LNCaP clone FGC (cell line): ENCODE results near the gene PRPSAP1.

ENCODE experiments used
- DNase-seq: peaks from one replicate; pipeline ENCODE4 v3.0.0-alpha.2; 2011; ENCODE audit warnings: low read depth
- H3K4me3 ChIP-seq: 2 replicates; pipeline ENCODE4 v1.5.1; 2011; ENCODE audit warnings: mild to moderate bottlenecking, low read depth, low read length, control low read depth
- CTCF ChIP-seq: IDR thresholded peaks from 2 replicates; pipeline ENCODE4 v1.5.1; 2012; ENCODE audit warnings: mild to moderate bottlenecking; ENCODE audit not compliant: control insufficient read depth, insufficient read depth; ENCODE audit errors: extremely low read depth

The PRPSAP1 gene

GRCh38 chr17:76318586-76318985, 35.1 kb downstream of the PRPSAP1 start:
- H3K4me3 ChIP-seq = no peak overlapping the region
- TF ChIP-seq CTCF = no peak
- no peak for DNase-seq

GRCh38 chr17:76317535-76317934, 36.2 kb downstream of the PRPSAP1 start:
- no peak for DNase-seq
- no peak overlapping the region for H3K4me3 ChIP-seq
- TF ChIP-seq CTCF = no peak

GRCh38 chr17:76314392-76315227, 39.1 kb downstream of the PRPSAP1 start:
- no peak for TF ChIP-seq CTCF
- no peak overlapping the region for H3K4me3 ChIP-seq
- no peak for DNase-seq

GRCh38 chr17:76312735-76313134, 41.0 kb downstream of the PRPSAP1 start:
- no peak for DNase-seq
- no peak for TF ChIP-seq CTCF

GRCh38 chr17:76309461-76309860, 44.3 kb downstream of the PRPSAP1 start:
- DNase-seq = no peak
- no peak for TF ChIP-seq CTCF
- H3K4me3 ChIP-seq = no peak overlapping the region

More at GRCh38 chr17:76312735-76313134, 41.0 kb downstream of the PRPSAP1 start:
- H3K4me3 ChIP-seq = no peak overlapping the region

GRCh38 chr17:76307966-76308338, 45.8 kb downstream of the PRPSAP1 start, which contains the start of gene QRICH2:
Gene QRICH2, minus strand, starts transcription at chr17:76308276. Its CDS starts 278 bp downstream, at chr17:76307998.
- no peak for TF ChIP-seq CTCF
- no peak within 1 kb of the TSS for H3K4me3 ChIP-seq
- DNase-seq = no peak
